CD14-positive monocyte (primary cell): ENCODE results near the gene NLK. TPM values are rescaled to one million over a fixed set of nuclear protein-coding genes. Genes with fewer than 3 reads are reported as not detected.

Experiments
- DNase-seq, 3 donors: peaks; one replicate each; pipeline ENCODE4 v3.0.0-alpha.2; 2011 to 2022
- H2AFZ ChIP-seq: 2 replicates; pipeline ENCODE4 v1.6.0; 2012; ENCODE audit warnings: mild to moderate bottlenecking, low read depth, low read length, inconsistent platforms; ENCODE audit not compliant: insufficient read depth, poor library complexity, severe bottlenecking
- H3K27ac ChIP-seq, 2 donors: 1 replicate in 1 of 2; 2 replicates in 1 of 2; pipeline ENCODE4 v1.5.1; 2012 to 2013; ENCODE audit warnings: low read length in 2 of 2, control low read depth in 1 of 2, inconsistent platforms in 1 of 2, low read depth in 1 of 2, mild to moderate bottlenecking in 1 of 2
- H3K27me3 ChIP-seq, 2 donors: one replicate each; pipeline versions ENCODE4 v1.6.0 to v1.6.1; 2011 to 2013; ENCODE audit warnings: low read length in 2 of 2; ENCODE audit not compliant: control insufficient read depth in 2 of 2, insufficient read depth in 2 of 2
- H3K36me3 ChIP-seq, 2 donors: replicated peaks in 1 of 2; 1 replicate in 1 of 2; 2 replicates in 1 of 2; pipeline versions ENCODE4 v1.5.1 to v1.6.1; 2012 to 2013; ENCODE audit warnings: low read length in 2 of 2, control low read depth in 1 of 2, inconsistent platforms in 1 of 2, mild to moderate bottlenecking in 1 of 2; ENCODE audit not compliant: insufficient read depth in 2 of 2, control insufficient read depth in 1 of 2
- H3K4me1 ChIP-seq, 2 donors: 1 replicate in 1 of 2; 2 replicates in 1 of 2; pipeline versions ENCODE4 v1.5.1 to v1.6.1; 2012 to 2013; ENCODE audit warnings: low read length in 2 of 2, control low read depth in 1 of 2, inconsistent platforms in 1 of 2, mild to moderate bottlenecking in 1 of 2, moderate library complexity in 1 of 2; ENCODE audit not compliant: insufficient read depth in 2 of 2, control insufficient read depth in 1 of 2
- H3K4me2 ChIP-seq: replicated peaks from 2 replicates; pipeline ENCODE3; 2012; ENCODE audit warnings: low read length, moderate library complexity, mild to moderate bottlenecking; ENCODE audit not compliant: poor library complexity, severe bottlenecking; ENCODE audit errors: extremely low read depth
- H3K4me3 ChIP-seq, 3 experiments: fragments of 200-600 bp in 1 of 3; sonication (generic) in 1 of 3; replicated peaks in 1 of 3; 1 replicate in 2 of 3; 2 replicates in 1 of 3; pipeline ENCODE4 v1.5.1; 2011 to 2013; ENCODE audit warnings: low read length in 3 of 3, mild to moderate bottlenecking in 3 of 3, control low read depth in 2 of 3, low read depth in 2 of 3, inconsistent platforms in 1 of 3, moderate library complexity in 1 of 3
- H3K79me2 ChIP-seq: 2 replicates; pipeline ENCODE4 v1.6.0; 2012; ENCODE audit warnings: mild to moderate bottlenecking, control low read depth, inconsistent platforms, low read length, moderate library complexity; ENCODE audit not compliant: insufficient read depth
- H3K9ac ChIP-seq: 2 replicates; pipeline ENCODE4 v1.6.0; 2017; ENCODE audit warnings: low read length, mild to moderate bottlenecking; ENCODE audit not compliant: insufficient read depth, poor library complexity, severe bottlenecking
- H3K9me3 ChIP-seq, 2 donors: replicated peaks in 1 of 2; 1 replicate in 1 of 2; 2 replicates in 1 of 2; pipeline versions ENCODE4 v1.5.1 to v1.6.1; 2012 to 2013; ENCODE audit warnings: low read length in 2 of 2, control low read depth in 1 of 2; ENCODE audit not compliant: control insufficient read depth in 1 of 2, insufficient read depth in 1 of 2
- H4K20me1 ChIP-seq: 2 replicates; pipeline ENCODE4 v1.6.0; 2012; ENCODE audit warnings: mild to moderate bottlenecking, low read length, control low read depth, moderate library complexity; ENCODE audit not compliant: insufficient read depth
- H3K27ac Mint-ChIP-seq, 7 donors: one replicate each; pipeline ENCODE4 v1.8.0; 2020; ENCODE audit warnings: mild to moderate bottlenecking in 7 of 7, mixed read lengths in 7 of 7, moderate library complexity in 6 of 7, inconsistent platforms in 2 of 7
- H3K27me3 Mint-ChIP-seq, 3 donors: one replicate each; pipeline ENCODE4 v1.8.0; 2021 to 2022; ENCODE audit warnings: low read depth in 3 of 3, mild to moderate bottlenecking in 3 of 3, mixed read lengths in 3 of 3, moderate library complexity in 3 of 3, inconsistent platforms in 1 of 3
- H3K36me3 Mint-ChIP-seq, 2 donors: one replicate each; pipeline ENCODE4 v1.8.0; 2020; ENCODE audit warnings: mixed read lengths in 2 of 2, inconsistent platforms in 1 of 2, mild to moderate bottlenecking in 1 of 2
- H3K4me1 Mint-ChIP-seq: one replicate; pipeline ENCODE4 v1.8.0; 2020; ENCODE audit warnings: mild to moderate bottlenecking, mixed read lengths
- H3K4me3 Mint-ChIP-seq, 2 donors: one replicate each; pipeline ENCODE4 v1.8.0; 2020; ENCODE audit warnings: mild to moderate bottlenecking in 2 of 2, mixed read lengths in 2 of 2, moderate library complexity in 1 of 2
- H3K9me3 Mint-ChIP-seq, 7 donors: one replicate each; pipeline ENCODE4 v1.8.0; 2020 to 2022; ENCODE audit warnings: mixed read lengths in 7 of 7, mild to moderate bottlenecking in 6 of 7, moderate library complexity in 6 of 7, inconsistent platforms in 2 of 7
- WGBS: methylation state at CpG from one replicate; pipeline ENCODE4 v1.1.5; 2013; ENCODE audit warnings: missing lambda C conversion rate; ENCODE audit not compliant: insufficient coverage; 5-methylcytosine and 5-hydroxymethylcytosine counted together
- intact Hi-C, 2 donors: fragments of 100-400 bp; cut with micrococcal nuclease; formaldehyde crosslinking; loops; one replicate each; pipeline versions ENCODE4 v1.15.0 to v1.15.1; 2023
- polyA plus RNA-seq, 3 donors: library from polyadenylated mRNA; depleted of rRNA in 1 of 3; unstranded in 2 of 3; stranded (reverse) in 1 of 3; fragments of 300-500 nt in 2 of 3; fragments of >200 nt in 1 of 3; fragmentation: Illumina TruSeq in 2 of 3; gene quantifications; 1 replicate in 2 of 3; 2 replicates in 1 of 3; pipeline ENCODE4 v1.2.3, GENCODE V29; 2012 to 2021
- TF ChIP-seq, protein P1 (sequence below): fragments of 200-600 bp; IDR thresholded peaks from one replicate; pipeline ENCODE4 v1.8.0; 2022; ENCODE audit warnings: antibody characterized with exemption, mild to moderate bottlenecking

The NLK gene
- polyA plus RNA-seq, 3 donors, result 1.7 to 6.5 (median 2.0) TPM

DNA sequence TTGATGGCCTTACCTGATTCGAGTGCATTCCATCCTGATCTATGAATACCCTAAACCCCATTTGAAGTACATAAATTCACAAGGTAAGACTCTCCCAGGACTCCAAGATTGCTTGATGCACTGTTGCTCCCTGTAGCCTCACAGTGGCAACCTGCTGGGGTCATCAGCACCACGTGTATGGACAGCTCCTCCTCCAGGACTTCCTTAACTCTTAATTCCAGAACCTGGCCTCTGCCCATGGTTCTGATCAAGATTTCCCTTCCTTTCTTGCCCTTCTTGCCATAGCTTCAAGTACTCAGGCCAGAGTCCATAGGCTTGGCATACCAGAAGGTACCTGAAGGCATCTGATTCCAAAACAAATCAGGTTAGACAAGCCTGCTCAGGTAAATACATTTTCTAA, 34.0 kb upstream of the NLK start:
- Histone ChIP-seq H3K27ac (no peak overlapping the region), H3K79me2 (no peaks in the 10 kb centered on the region), H3K4me2 (no peak overlapping the region), H3K4me1 (no peaks in the 10 kb centered on the region), H3K27me3 (no peaks in the 10 kb centered on the region), H3K4me3 (no peak overlapping the region), H2AFZ (no peak overlapping the region), H3K9ac (no peak overlapping the region), H3K36me3 (no peaks in the 10 kb centered on the region), H3K9me3 (no peaks in the 10 kb centered on the region), H4K20me1 (no peaks in the 10 kb centered on the region)
- no peak overlapping the region for H3K4me3 Mint-ChIP-seq
- DNase-seq, result no peak
- H3K36me3 Mint-ChIP-seq, result no peaks in the 10 kb centered on the region
- H3K9me3 Mint-ChIP-seq, result peaks cover 0 to 4% (median 0%) of the 10 kb centered on the region in 7 donors
- TF ChIP-seq, protein P1, sequence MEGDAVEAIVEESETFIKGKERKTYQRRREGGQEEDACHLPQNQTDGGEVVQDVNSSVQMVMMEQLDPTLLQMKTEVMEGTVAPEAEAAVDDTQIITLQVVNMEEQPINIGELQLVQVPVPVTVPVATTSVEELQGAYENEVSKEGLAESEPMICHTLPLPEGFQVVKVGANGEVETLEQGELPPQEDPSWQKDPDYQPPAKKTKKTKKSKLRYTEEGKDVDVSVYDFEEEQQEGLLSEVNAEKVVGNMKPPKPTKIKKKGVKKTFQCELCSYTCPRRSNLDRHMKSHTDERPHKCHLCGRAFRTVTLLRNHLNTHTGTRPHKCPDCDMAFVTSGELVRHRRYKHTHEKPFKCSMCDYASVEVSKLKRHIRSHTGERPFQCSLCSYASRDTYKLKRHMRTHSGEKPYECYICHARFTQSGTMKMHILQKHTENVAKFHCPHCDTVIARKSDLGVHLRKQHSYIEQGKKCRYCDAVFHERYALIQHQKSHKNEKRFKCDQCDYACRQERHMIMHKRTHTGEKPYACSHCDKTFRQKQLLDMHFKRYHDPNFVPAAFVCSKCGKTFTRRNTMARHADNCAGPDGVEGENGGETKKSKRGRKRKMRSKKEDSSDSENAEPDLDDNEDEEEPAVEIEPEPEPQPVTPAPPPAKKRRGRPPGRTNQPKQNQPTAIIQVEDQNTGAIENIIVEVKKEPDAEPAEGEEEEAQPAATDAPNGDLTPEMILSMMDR, result no peak
- intact Hi-C loops, result no loop called here
- no peak overlapping the region for H3K27ac Mint-ChIP-seq
- peaks cover 2% of the 10 kb centered on the region for H3K4me1 Mint-ChIP-seq
- peaks cover 2 to 7% (median 3%) of the 10 kb centered on the region in 3 donors for H3K27me3 Mint-ChIP-seq
- WGBS, result 20% methylated on average over 2 of the region's 2 CpGs

DNA sequence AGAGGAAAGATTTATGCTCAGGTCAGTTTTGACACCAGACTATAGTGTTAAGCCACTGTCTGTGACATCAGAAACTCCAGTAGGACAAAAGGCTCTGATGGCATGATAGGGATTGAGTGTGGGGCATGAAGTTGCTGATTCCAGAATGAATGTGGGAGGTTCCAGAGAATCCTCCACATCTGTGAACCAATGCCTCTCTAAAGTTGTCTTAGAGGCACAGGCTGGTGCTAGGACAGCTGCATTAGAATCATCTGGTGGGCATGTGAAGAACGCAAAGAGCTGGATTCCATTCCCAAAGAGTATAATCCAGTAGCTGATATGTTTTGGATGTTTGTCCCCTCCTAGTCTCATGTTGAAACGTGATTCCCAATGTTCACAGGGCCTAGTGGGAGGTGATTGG, 32.1 kb upstream of the NLK start:
- Mint-ChIP-seq H3K4me1 (peaks cover 2% of the 10 kb centered on the region), H3K27ac (no peak overlapping the region), H3K9me3 (peaks cover 0 to 7% (median under 1%) of the 10 kb centered on the region in 7 donors), H3K36me3 (no peaks in the 10 kb centered on the region), H3K27me3 (peaks cover 2 to 7% (median 3%) of the 10 kb centered on the region in 3 donors), H3K4me3 (no peak overlapping the region)
- Histone ChIP-seq H3K4me2 (no peak overlapping the region), H3K36me3 (no peaks in the 10 kb centered on the region), H3K4me3 (no peak overlapping the region), H3K27ac (no peak overlapping the region), H2AFZ (no peak overlapping the region), H3K4me1 (no peaks in the 10 kb centered on the region), H3K79me2 (no peaks in the 10 kb centered on the region), H3K9ac (no peak overlapping the region), H3K9me3 (no peaks in the 10 kb centered on the region), H4K20me1 (no peaks in the 10 kb centered on the region), H3K27me3 (no peaks in the 10 kb centered on the region)
- no peak for DNase-seq
- WGBS, result no CpG with 5 or more reads among the region's 2 CpGs
- intact Hi-C loops, result no loop called here
- TF ChIP-seq, protein P1, result no peak
